KMS-11 (cell line): ENCODE data around the gene CAGE1.

ENCODE experiments used
- H2AFZ ChIP-seq: fragments of 200-600 bp; sonication (generic); 2 replicates; pipeline ENCODE4 v1.6.1; 2016; ENCODE audit warnings: antibody characterized with exemption, mixed run types, low read depth
- H3K27ac ChIP-seq: fragments of 200-600 bp; sonication (generic); 2 replicates; pipeline ENCODE4 v1.6.1; 2016; ENCODE audit warnings: mild to moderate bottlenecking, mixed run types
- H3K27me3 ChIP-seq: fragments of 200-600 bp; sonication (generic); 2 replicates; pipeline ENCODE4 v1.6.1; 2017; ENCODE audit warnings: mild to moderate bottlenecking, low read depth, mixed run types, moderate library complexity; ENCODE audit not compliant: insufficient read depth
- H3K36me3 ChIP-seq: fragments of 200-600 bp; sonication (generic); 2 replicates; pipeline ENCODE4 v1.6.1; 2017; ENCODE audit warnings: mild to moderate bottlenecking, mixed run types; ENCODE audit not compliant: insufficient read depth
- H3K4me1 ChIP-seq: fragments of 200-600 bp; sonication (generic); 2 replicates; pipeline ENCODE4 v1.6.1; 2016; ENCODE audit warnings: mild to moderate bottlenecking, low read depth, mixed run types; ENCODE audit not compliant: poor library complexity, severe bottlenecking
- H3K4me2 ChIP-seq: fragments of 200-600 bp; sonication (generic); 2 replicates; pipeline ENCODE4 v1.7.0; 2016; ENCODE audit warnings: mild to moderate bottlenecking, mixed run types
- H3K4me3 ChIP-seq: fragments of 200-600 bp; sonication (generic); IDR thresholded peaks from 2 replicates; pipeline ENCODE4 v1.6.1; 2017; ENCODE audit warnings: low read depth, low read length, mixed read lengths; ENCODE audit not compliant: insufficient read depth
- H3K79me2 ChIP-seq: fragments of 200-600 bp; sonication (generic); 2 replicates; pipeline ENCODE4 v1.6.1; 2016; ENCODE audit warnings: low read depth, mixed run types; ENCODE audit not compliant: insufficient read depth
- H3K9ac ChIP-seq: fragments of 200-600 bp; sonication (generic); 2 replicates; pipeline ENCODE4 v1.6.1; 2016; ENCODE audit warnings: mild to moderate bottlenecking, mixed run types
- H4K20me1 ChIP-seq: fragments of 200-600 bp; sonication (generic); 2 replicates; pipeline ENCODE4 v1.6.1; 2016; ENCODE audit warnings: mild to moderate bottlenecking, mixed run types; ENCODE audit not compliant: insufficient read depth
- CTCF ChIP-seq: fragments of 200-600 bp; sonication (generic); conservative IDR thresholded peaks from 2 replicates; pipeline ENCODE4 v1.6.1; 2017; ENCODE audit warnings: low read depth, mild to moderate bottlenecking, antibody characterized with exemption, low read length, moderate library complexity, mixed read lengths

CAGE1 gene

DNA sequence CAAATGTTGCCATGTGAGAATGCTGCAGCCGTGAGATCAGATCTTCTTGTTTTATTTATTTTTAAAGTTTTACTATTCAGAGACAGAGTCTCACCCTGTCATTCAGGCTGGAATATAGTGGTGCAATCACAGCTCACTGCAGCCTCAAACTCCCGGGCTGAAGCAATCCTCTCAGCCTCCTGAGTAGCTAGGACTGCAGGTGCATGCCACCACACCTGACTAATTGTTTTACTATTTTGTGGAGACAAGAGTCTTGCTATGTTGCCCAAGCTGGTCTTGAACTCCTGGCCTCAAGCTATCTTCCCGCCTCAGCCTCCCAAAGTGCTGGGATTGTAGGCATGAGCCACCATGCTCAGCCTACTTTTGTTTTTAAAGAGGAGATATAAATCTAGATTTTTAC, 54.0 kb downstream of the CAGE1 start:
- no peaks in the 10 kb centered on the region for H3K36me3 ChIP-seq
- no peaks in the 10 kb centered on the region for H3K79me2 ChIP-seq
- no peak for TF ChIP-seq CTCF
- H3K4me3 ChIP-seq, result no peak overlapping the region
- no peak overlapping the region for H3K4me2 ChIP-seq
- no peaks in the 10 kb centered on the region for H3K4me1 ChIP-seq
- no peak overlapping the region for H3K9ac ChIP-seq
- H3K27ac ChIP-seq, result no peak overlapping the region
- no peaks in the 10 kb centered on the region for H3K27me3 ChIP-seq
- H2AFZ ChIP-seq, result no peak overlapping the region
- H4K20me1 ChIP-seq, result no peaks in the 10 kb centered on the region

DNA sequence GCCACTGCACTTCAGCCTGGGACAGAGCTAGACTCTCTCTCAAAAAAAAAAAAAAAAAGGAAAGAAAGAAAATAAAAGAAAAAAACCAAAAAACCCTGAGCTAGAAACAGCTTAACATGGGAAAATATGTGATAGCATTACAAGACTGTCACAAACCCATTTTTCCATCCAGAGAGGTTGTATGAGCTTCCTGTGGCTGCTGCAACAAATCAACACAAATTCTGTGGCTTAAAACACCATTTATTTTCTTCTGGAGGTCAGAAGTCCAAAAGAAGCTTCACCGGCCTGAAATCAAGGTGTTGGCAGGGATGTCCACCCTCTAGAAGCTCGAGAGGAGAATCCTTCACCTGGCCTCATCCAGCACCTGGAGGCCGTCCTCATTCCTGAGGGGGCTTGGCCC, 54.9 kb downstream of the CAGE1 start:
- no peak for TF ChIP-seq CTCF
- no peak overlapping the region for H3K27ac ChIP-seq
- no peak overlapping the region for H3K4me3 ChIP-seq
- H3K79me2 ChIP-seq, result no peaks in the 10 kb centered on the region
- H3K9ac ChIP-seq, result no peak overlapping the region
- no peaks in the 10 kb centered on the region for H3K27me3 ChIP-seq
- H3K4me2 ChIP-seq, result no peak overlapping the region
- H2AFZ ChIP-seq, result no peak overlapping the region
- no peaks in the 10 kb centered on the region for H4K20me1 ChIP-seq
- no peaks in the 10 kb centered on the region for H3K36me3 ChIP-seq
- no peaks in the 10 kb centered on the region for H3K4me1 ChIP-seq

DNA sequence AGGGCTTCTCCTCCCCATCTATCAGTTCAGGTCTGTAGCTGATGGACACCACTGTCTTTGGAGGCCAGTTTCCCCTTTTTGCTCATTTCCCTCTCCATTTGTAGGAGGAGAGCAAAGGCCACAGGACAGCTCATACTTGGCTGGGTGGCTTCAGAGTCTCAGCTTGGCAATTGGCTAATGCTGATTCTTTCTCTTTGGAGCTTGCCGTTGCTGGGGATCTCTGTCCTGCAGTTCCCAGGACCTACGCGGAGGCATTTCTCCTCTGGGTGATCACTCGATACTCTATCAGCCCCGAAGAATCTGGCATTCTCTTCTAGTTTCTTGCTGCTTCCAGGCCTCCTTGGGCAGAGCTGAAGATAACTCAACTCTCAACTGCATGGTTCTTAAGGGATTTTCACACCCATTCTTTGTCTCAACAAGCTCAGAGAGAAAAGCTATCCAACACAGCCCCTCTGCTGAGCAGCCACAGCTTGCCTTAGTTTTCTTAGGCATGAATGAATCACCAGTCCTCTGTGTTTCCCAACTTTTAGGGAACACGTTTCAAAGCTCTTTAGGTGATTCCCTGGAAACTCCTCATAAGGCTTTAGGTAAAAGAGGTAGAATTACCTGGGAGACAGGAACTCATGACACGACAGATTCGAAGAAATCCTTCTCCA, 57.3 kb downstream of the CAGE1 start:
- Histone ChIP-seq H3K4me1 (no peaks in the 10 kb centered on the region), H3K36me3 (no peaks in the 10 kb centered on the region), H2AFZ (no peak overlapping the region), H3K9ac (no peak overlapping the region), H3K27me3 (no peaks in the 10 kb centered on the region), H3K27ac (no peak overlapping the region), H4K20me1 (no peaks in the 10 kb centered on the region), H3K4me2 (no peak overlapping the region), H3K4me3 (no peak overlapping the region), H3K79me2 (no peaks in the 10 kb centered on the region)
- TF ChIP-seq CTCF, result no peak

- H3K27ac ChIP-seq, result no peak overlapping the region
- H4K20me1 ChIP-seq, result no peaks in the 10 kb centered on the region
- no peaks in the 10 kb centered on the region for H3K36me3 ChIP-seq
- H3K4me1 ChIP-seq, result no peaks in the 10 kb centered on the region
- no peaks in the 10 kb centered on the region for H3K79me2 ChIP-seq
- H3K27me3 ChIP-seq, result no peaks in the 10 kb centered on the region
- H3K4me2 ChIP-seq, result no peak overlapping the region
- H2AFZ ChIP-seq, result no peak overlapping the region
- H3K9ac ChIP-seq, result no peak overlapping the region
- TF ChIP-seq CTCF, result no peak
- no peak overlapping the region for H3K4me3 ChIP-seq
Observed at GRCh38 chr6:7331452-7331851, 58.1 kb downstream of the CAGE1 start.
